Measurements from ENCODE around the gene KLHL29.

DNA sequence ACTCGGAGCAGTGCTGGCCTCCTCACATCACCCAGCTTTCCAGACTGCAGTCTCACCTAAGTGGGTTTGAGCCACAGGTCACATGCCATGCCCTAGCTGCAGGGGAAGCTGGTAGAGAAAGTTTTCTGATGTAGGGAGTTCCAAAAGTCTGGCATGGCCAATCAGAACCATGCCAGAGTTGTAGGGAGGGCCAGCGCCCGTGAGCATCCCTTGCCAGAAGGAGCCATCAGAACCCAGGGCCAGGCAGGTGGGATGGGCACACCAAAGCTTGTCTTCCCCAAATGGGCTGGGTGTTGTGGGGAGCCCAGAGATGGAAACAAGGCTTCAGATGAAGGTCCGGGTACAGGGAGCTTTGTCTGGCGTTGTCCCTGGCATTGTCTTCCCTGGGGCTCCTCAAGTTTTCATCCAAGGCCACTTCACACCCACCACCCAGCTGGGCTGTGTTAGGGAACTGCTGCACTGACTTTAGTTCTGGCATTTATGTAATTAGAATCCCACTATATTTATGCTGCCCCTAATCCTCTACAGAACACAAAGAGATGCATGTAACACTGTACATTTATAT, 247.9 kb downstream of the KLHL29 start:
- TF ChIP-seq, protein P1, sequence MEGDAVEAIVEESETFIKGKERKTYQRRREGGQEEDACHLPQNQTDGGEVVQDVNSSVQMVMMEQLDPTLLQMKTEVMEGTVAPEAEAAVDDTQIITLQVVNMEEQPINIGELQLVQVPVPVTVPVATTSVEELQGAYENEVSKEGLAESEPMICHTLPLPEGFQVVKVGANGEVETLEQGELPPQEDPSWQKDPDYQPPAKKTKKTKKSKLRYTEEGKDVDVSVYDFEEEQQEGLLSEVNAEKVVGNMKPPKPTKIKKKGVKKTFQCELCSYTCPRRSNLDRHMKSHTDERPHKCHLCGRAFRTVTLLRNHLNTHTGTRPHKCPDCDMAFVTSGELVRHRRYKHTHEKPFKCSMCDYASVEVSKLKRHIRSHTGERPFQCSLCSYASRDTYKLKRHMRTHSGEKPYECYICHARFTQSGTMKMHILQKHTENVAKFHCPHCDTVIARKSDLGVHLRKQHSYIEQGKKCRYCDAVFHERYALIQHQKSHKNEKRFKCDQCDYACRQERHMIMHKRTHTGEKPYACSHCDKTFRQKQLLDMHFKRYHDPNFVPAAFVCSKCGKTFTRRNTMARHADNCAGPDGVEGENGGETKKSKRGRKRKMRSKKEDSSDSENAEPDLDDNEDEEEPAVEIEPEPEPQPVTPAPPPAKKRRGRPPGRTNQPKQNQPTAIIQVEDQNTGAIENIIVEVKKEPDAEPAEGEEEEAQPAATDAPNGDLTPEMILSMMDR (conservative IDR thresholded peaks at IDR 0.05; ENCODE audit: low read depth in 2 of 2) = no peak
- no peak for TF ChIP-seq EZH2phosphoT487 (IDR thresholded peaks at IDR 0.05; ENCODE audit: unreplicated experiment)
